Stimulated activated CD4-positive, alpha-beta T cell treated with anti-CD3 and anti-CD28 coated beads, Interleukin-15, amount 100 ng/mL, for 48 hours (primary cell): ENCODE data around the gene SULT1A1.

Experiments
- DNase-seq, 2 donors: peaks; one replicate each; pipeline ENCODE4 v3.0.0-alpha.2; 2020; ENCODE audit warnings: low read depth in 2 of 2

The SULT1A1 gene

GRCh38 chr16:28558456-28558855 is 51.4 kb downstream of the SULT1A1 start:
- no peak for DNase-seq

- DNase-seq, result no peak
Observed at GRCh38 chr16:28556914-28557320, 52.9 kb downstream of the SULT1A1 start.

GRCh38 chr16:28555561-28555960 is 54.3 kb downstream of the SULT1A1 start:
- no peak for DNase-seq
